Activated naive CD8-positive, alpha-beta T cell treated with anti-CD3 and anti-CD28 coated beads, Interleukin-2, amount 50 U/mL, for 16 hours (primary cell): ENCODE results near the gene DCAF15.

Source experiments
- DNase-seq: peaks from one replicate; pipeline ENCODE4 v3.0.0-alpha.2; 2020; ENCODE audit warnings: low read depth, low spot score

Gene DCAF15

DNA sequence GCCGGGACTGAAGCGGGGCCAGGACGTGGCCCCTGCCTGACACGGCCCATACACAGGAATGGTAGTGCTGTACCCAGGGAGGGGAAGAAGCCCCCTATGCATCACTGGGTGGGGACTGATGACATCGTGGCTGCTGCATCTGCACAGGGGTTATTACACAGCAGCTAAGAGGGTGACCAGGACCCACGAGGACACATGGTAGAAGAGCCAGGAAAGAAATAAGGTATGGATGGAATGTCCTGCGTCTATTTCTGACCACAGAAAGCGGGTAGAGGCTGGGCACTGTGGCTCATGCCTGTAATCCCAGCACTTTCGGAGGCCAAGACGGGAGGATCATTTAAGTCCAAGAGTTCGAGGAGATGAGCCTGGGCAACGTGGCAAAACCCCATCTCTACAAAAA lies 24.1 kb downstream of the DCAF15 start:
- DNase-seq = no peak

DNA sequence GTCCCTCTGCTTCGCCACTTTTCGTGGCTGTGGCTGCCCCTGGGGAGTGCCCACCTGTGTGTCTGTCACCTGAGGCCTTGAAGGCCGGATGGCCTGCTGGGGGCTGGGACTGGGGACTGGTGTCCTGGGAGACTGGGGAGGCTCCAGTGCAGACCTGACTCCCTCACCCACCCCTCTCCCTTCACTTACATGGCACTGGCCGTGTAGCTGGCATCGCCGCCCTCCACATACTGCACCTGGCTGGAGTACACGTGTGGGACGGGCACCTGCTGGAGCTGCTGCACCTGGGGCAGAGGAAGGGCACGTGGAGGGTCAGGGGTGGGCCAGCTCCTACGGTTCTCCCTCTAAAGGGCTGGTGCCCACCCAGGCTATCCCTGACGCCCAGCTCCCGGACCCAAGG lies 25.5 kb downstream of the DCAF15 start:
- no peak for DNase-seq

GRCh38 chr19:13978351-13979243 lies 26.3 kb downstream of the DCAF15 start:
- no peak for DNase-seq

GRCh38 chr19:13979244-13979615 lies 26.9 kb downstream of the DCAF15 start:
- no peak for DNase-seq

GRCh38 chr19:13979686-13980085 lies 27.4 kb downstream of the DCAF15 start:
- DNase-seq = no peak

GRCh38 chr19:13980340-13980739 lies 28.0 kb downstream of the DCAF15 start:
- no peak for DNase-seq

DNA sequence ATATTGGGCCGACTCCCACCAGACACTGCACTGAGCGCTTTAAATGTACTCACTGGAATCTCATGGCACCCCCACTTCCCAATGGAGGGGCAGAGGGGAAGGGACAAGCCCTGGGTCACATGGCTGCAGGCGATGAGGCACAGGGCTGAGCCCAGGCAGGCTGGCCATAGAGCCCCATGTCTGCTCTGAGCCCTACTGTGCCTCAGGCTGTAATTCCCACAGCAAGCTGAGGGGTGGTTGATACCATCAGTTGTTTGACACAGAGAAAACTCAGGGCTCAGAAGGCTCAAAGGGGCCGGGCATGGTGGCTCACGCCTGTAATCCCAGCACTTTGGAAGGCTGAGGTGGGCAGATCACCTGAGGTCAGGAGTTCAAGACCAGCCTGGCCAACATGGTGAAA lies 28.7 kb downstream of the DCAF15 start:
- DNase-seq = no peak

- DNase-seq = no peak
These were observed 29.2 kb downstream of the DCAF15 start for GRCh38 chr19:13981467-13981866.

- DNase-seq = no peak
These were observed 29.7 kb downstream of the DCAF15 start for GRCh38 chr19:13981988-13982501.

- DNase-seq = no peak
These were observed 30.5 kb downstream of the DCAF15 start for GRCh38 chr19:13982773-13983172.

- DNase-seq = no peak
These were observed 31.0 kb downstream of the DCAF15 start for GRCh38 chr19:13983213-13983889.

GRCh38 chr19:13984186-13984585 lies 31.9 kb downstream of the DCAF15 start:
- no peak for DNase-seq

DNA sequence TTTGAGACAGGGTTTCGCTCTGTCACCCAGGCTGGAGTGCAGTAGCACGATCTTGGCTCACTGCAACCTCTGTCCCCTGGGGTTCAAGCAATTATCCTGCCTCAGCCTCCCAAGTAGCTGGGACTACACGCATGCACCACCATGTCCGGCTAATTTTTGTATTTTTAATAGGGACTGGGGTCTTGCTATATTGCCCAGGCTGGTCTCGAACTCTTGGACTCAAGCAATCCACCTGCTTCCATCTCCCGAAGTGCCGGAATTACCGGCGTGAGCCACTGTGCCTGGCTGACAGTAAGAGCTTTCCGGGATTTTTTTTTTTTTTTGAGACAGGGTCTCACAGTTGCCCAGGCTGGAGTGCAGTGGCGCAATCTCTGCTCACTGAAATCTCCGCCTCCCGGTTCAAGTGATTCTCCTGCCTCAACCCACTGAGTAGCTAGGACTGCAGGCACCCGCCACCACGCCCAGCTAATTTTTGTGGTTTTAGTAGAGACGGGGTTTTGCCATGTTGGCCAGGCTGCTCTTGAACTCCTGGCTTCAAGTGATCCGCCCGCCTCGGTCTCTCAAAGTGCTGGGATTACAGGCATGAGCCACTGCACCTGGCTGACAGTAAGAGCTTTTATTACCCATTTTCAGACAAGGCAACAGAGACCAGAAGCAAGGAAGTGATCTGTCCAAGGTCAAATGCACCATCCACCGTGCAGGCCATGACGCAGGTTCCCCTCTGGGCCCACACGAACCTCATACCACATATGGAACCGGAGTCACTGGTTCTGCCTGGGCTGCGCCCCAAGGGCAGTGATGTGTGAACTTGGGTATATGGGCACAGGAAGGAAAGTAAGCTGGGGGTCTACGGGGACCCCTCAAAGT lies 32.8 kb downstream of the DCAF15 start:
- no peak for DNase-seq

GRCh38 chr19:13985771-13986347 lies 33.5 kb downstream of the DCAF15 start:
- no peak for DNase-seq

DNA sequence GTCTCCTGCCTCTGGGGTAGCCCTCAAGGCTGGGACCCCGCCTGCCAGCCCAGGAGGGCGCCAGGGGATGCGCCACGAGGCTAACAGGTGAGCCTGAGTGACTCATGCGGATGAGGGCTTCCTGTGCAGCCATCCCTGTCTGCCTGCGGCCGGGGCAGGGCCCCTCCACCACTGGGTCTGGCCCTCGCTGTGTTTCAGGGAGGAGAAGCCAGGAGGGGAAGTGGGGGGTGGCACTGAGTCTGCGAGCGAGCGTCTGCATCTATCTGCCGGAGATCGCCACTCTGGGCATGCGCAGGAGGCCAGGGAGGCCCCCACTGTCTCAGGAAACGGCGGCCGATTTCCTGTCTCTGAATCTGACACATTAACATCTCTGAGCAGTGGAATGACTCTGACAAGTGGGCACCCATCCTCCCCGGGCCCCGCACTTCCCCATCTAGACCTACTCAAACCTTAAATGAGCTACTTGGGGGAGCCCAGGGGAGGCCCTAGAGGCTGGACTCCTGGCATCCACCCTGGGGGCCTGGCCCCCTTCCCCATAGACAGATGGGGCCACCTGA lies 34.1 kb downstream of the DCAF15 start:
- peak; percentile 97 for DNase-seq

DNA sequence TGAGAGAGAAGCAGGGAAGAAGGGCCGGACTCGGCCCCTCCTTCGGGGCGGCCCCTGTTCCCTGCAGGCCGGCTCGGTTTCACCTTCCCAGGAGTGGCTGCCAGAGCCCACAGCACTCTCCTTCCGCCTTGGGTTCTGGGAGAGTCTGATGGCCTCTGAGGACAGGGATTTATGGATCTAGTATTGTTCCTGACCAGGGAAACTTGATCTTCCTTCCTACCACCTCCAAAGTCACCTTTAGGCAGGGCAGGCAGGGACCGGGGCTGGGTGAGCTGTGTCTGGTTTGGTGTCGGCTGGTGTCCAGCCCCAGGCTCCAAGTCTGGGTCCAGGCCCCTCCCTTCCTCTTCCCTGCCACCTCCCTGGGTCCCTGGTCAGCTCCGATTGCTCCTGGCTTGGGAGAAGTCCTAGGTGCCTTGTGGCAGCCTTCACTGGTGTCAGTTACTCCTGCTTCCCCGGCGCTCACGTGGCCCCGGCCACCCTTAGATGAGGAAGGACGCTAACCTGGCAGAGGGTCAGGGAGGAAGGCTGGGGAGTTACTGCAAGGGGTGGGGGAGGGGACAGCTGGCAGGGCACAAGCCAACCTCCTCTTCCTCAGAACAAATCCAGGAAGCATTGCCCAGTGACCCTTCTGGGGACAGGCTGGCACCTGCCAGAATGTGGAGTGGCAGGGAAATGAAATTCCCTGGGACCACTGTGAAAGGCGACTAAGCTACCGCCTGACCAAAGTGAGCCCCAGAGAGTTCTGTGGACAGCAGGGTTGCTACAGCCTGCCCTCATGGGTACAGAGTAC lies 35.0 kb downstream of the DCAF15 start:
- DNase-seq = no peak

DNA sequence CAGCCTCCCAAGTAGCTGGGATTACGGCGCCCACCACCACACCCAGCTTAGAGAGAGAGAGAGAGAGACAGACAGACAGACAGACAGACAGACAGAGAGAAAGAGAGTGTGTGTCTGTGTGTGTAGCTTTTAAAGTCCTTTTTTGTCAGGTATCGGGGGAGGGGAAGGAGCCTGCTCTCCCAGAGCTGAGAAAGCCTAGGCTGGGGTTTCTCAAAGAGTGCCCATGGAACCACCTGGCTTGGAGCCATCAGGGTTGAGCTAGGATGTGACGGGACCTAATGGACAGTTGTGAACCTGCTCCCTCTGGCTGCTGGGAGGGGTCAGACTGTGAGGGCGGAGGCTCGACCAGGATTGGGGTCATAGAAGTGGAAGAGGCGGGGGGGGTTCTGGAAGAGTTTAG lies 37.2 kb downstream of the DCAF15 start:
- no peak for DNase-seq

DNA sequence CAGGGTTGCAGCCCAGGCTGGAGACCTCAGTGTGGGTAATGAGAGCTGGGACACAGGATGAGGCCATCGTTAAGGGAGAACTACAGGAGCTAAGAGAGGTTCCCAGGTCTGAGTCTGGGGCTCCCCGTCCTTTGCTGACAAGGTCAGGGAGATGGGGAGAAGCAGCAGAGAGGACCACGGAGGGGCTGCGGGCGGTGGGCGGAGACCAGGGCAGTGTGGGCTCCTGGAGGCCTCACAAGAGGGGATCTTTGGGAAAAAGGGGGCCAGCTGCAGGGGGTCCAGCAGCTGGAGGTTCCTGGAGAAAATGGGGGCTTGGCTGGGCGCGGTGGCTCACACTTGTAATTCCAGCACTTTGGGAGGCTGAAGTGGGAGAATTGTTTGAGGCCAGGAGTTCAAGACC lies 37.8 kb downstream of the DCAF15 start:
- DNase-seq = no peak

DNA sequence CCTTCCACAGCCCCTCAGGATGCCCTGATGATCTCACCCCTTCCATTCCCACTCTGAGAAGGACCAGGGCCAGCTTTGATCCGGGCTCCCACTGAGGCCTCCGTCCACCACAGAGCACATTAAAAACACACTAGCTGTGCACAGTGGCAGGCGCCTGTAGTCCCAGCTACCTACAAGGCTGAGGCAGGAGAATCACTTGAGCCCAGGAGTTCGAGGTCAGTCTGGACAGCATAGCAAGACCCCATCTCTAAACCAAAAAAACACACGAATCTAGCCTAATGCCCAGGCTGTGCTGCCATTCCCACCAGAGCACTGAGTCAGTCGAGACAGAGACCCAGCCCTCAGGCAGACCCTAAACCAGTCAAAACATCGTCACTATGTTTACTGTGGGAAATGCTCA lies 39.7 kb downstream of the DCAF15 start:
- no peak for DNase-seq

DNA sequence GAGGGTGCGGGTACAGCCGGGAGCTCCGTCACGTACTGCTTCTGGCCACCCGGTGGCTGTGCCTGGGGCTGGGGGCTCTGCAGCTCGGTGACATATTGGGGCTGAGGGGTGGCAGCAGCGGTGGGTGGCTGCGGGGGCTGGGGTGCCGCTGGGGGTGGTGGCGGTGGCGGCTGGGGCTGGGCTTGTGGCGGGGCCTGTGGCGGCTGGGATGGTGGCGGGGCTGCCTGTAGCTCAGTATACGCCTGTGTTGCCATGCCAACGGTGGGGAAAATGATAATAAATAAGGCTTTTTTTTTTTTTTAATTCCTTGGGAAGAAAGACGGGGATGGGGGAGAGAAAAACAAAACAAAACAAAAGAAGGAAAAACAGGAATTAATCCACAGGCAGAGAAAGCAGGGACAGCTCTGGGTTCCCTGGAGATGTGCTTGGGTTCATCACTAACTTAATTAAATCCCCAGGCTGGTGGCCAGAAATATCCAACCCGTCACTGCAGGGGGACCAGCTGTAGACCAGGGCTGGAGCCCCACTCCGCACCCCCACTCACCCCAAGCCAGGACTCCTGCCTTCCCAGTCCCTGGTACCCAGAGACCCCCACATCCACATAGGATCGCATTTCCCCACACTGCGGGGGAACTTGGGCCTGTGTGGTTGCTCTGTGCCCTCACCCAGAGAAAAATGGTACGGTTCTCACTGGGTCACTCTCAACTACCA lies 41.4 kb downstream of the DCAF15 start:
- no peak for DNase-seq
